Measurements from ENCODE around the gene ABRACL. TPM values are rescaled to one million over a fixed set of nuclear protein-coding genes. Genes with fewer than 3 reads are reported as not detected.
"Not testable (repeated sequence)": the region's sequence is repeated elsewhere in the genome, so short reads cannot be mapped to it uniquely, and the experiment has no call there.

Gene ABRACL
- total and polyA plus RNA-seq, 2 donors (not counting 1 experiment from before 2014, with no cell fraction given), result 13.6 to 22.6 TPM

DNA sequence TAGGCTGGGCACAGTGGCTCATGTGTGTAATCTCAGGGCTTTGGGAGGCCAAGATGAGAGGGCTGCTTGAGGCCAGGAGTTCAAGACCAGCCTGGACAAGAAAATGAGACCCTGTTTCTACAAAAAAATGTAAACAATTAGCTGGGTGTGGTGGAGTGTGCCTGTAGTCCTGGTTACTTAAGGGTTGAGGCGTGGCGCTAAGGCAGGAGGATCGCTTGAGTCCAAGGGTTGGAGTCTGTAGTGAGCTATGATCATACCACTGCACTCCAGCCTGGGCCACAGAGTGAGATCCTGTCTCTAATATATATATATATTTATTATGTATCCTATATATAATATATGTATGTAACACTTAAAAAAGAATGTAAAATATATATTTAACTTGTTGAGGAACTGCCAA is 7.9 kb upstream of the ABRACL start:
- no peak for DNase-seq
- WGBS (ENCODE audit: insufficient coverage), result 100% methylated on average over 2 of the region's 3 CpGs
- Histone ChIP-seq H3K27me3 (replicated peaks in 1 of 4; ENCODE audit: control extremely low read depth in 1 of 4, control insufficient read depth in 3 of 4, insufficient read depth in 4 of 4, low read length in 3 of 4) (no peaks in the 10 kb centered on the region), H4K20me1 (ENCODE audit: control insufficient read depth, insufficient read depth, low read length, poor library complexity, severe bottlenecking) (no peaks in the 10 kb centered on the region), H3K4me1 (ENCODE audit: control insufficient read depth in 2 of 2, insufficient read depth in 2 of 2, low read length in 2 of 2) (peaks cover 14 to 17% of the 10 kb centered on the region in 2 donors), H3K36me3 (replicated peaks in 1 of 2; ENCODE audit: control extremely low read depth in 1 of 2, control insufficient read depth in 1 of 2, extremely low read depth in 1 of 2, insufficient read depth in 2 of 2, low read length in 1 of 2) (no peaks in the 10 kb centered on the region), H3K27ac (ENCODE audit: low read length in 2 of 2) (no peak overlapping the region), H3K9me3 (ENCODE audit: control extremely low read depth in 1 of 3, control insufficient read depth in 2 of 3, insufficient read depth in 1 of 3, low read length in 2 of 3) (no peaks in the 10 kb centered on the region), H3K4me3 (ENCODE audit: control extremely low read depth in 1 of 5, extremely low read depth in 1 of 5, insufficient read depth in 1 of 5, low read depth in 2 of 5, low read length in 4 of 5) (no peak overlapping the region), H2AFZ (ENCODE audit: insufficient read depth, low read depth, low read length, poor library complexity, severe bottlenecking) (no peak overlapping the region), H3K9ac (ENCODE audit: low read length) (no peak overlapping the region), H3K4me2 (replicated peaks; ENCODE audit: low read depth, low read length, poor library complexity, severe bottlenecking) (no peak overlapping the region), H3K79me2 (ENCODE audit: control insufficient read depth, insufficient read depth, low read length) (no peaks in the 10 kb centered on the region)
- Mint-ChIP-seq H3K4me1 (peaks cover 17% of the 10 kb centered on the region), H3K9me3 (ENCODE audit: insufficient read depth) (no peaks in the 10 kb centered on the region), H3K27me3 (no peaks in the 10 kb centered on the region), H3K27ac (no peak overlapping the region), H3K4me3 (no peak overlapping the region)
- ChIA-PET CTCF (no interaction called here), POLR2A (no interaction called here)
- no peak for ATAC-seq (ENCODE audit: low read depth)
- TF ChIP-seq EZH2 (IDR thresholded peaks at IDR 0.05; ENCODE audit: borderline replicate concordance, insufficient read depth, low read depth, low read length, poor library complexity, severe bottlenecking), result no peak
- TF ChIP-seq, protein P1, sequence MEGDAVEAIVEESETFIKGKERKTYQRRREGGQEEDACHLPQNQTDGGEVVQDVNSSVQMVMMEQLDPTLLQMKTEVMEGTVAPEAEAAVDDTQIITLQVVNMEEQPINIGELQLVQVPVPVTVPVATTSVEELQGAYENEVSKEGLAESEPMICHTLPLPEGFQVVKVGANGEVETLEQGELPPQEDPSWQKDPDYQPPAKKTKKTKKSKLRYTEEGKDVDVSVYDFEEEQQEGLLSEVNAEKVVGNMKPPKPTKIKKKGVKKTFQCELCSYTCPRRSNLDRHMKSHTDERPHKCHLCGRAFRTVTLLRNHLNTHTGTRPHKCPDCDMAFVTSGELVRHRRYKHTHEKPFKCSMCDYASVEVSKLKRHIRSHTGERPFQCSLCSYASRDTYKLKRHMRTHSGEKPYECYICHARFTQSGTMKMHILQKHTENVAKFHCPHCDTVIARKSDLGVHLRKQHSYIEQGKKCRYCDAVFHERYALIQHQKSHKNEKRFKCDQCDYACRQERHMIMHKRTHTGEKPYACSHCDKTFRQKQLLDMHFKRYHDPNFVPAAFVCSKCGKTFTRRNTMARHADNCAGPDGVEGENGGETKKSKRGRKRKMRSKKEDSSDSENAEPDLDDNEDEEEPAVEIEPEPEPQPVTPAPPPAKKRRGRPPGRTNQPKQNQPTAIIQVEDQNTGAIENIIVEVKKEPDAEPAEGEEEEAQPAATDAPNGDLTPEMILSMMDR (IDR thresholded peaks at IDR 0.05), result no peak
- intact Hi-C loops (cut with micrococcal nuclease), result loop anchor here (10.0 kb wide), 1 partner anchor 616 kb away; the partner anchor contains the start of gene HEBP2

GRCh38 chr6:139025416-139025815 is 3.1 kb upstream of the ABRACL start:
- H3K4me1 Mint-ChIP-seq, result peaks cover 13% of the 10 kb centered on the region
- peaks cover 17 to 21% of the 10 kb centered on the region in 2 donors for H3K4me1 ChIP-seq (ENCODE audit: control insufficient read depth in 2 of 2, insufficient read depth in 2 of 2, low read length in 2 of 2)
- CTCF ChIA-PET; H3K36me3 ChIP-seq (replicated peaks in 1 of 2; ENCODE audit: control extremely low read depth in 1 of 2, control insufficient read depth in 1 of 2, extremely low read depth in 1 of 2, insufficient read depth in 2 of 2, low read length in 1 of 2); DNase-seq; H3K4me3 Mint-ChIP-seq; H3K27me3 Mint-ChIP-seq; H3K4me2 ChIP-seq (replicated peaks; ENCODE audit: low read depth, low read length, poor library complexity, severe bottlenecking); H3K9me3 Mint-ChIP-seq (ENCODE audit: insufficient read depth); H2AFZ ChIP-seq (ENCODE audit: insufficient read depth, low read depth, low read length, poor library complexity, severe bottlenecking); H3K27ac ChIP-seq (ENCODE audit: low read length in 2 of 2); H3K27me3 ChIP-seq (replicated peaks in 1 of 4; ENCODE audit: control extremely low read depth in 1 of 4, control insufficient read depth in 3 of 4, insufficient read depth in 4 of 4, low read length in 3 of 4); H3K9me3 ChIP-seq (ENCODE audit: control extremely low read depth in 1 of 3, control insufficient read depth in 2 of 3, insufficient read depth in 1 of 3, low read length in 2 of 3); H3K4me3 ChIP-seq (ENCODE audit: control extremely low read depth in 1 of 5, extremely low read depth in 1 of 5, insufficient read depth in 1 of 5, low read depth in 2 of 5, low read length in 4 of 5); H4K20me1 ChIP-seq (ENCODE audit: control insufficient read depth, insufficient read depth, low read length, poor library complexity, severe bottlenecking); ATAC-seq (ENCODE audit: low read depth); H3K9ac ChIP-seq (ENCODE audit: low read length); H3K27ac Mint-ChIP-seq: not testable (repeated sequence)
- POLR2A ChIA-PET, result interaction anchor here (0.7 kb wide), 1 partner anchor 346 kb away, joined by 11 read pairs; no protein-coding TSS in a partner anchor
- WGBS (ENCODE audit: insufficient coverage), result no CpG with 5 or more reads among the region's 3 CpGs
- peaks cover 26% of the 10 kb centered on the region for H3K79me2 ChIP-seq (ENCODE audit: control insufficient read depth, insufficient read depth, low read length)
- intact Hi-C loops (cut with micrococcal nuclease), result loop anchor here (10.0 kb wide), 1 partner anchor 621 kb away; the partner anchor contains the start of gene HEBP2
